Measurements from ENCODE around the gene TRIM22.

DNA sequence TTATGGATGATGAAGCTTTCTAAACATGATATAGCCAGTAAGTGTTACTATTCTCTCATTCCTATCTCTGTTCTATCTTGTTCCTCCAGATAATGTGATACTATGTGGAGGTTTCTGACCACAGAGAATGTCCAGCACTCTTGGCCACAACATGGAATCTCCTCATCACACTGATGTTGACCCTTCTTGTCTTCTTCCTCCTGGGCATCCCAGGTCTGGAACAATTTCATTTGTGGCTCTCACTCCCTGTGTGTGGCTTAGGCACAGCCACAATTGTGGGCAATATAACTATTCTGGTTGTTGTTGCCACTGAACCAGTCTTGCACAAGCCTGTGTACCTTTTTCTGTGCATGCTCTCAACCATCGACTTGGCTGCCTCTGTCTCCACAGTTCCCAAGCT is 36.8 kb downstream of the TRIM22 start:
- TF ChIP-seq, protein P1, sequence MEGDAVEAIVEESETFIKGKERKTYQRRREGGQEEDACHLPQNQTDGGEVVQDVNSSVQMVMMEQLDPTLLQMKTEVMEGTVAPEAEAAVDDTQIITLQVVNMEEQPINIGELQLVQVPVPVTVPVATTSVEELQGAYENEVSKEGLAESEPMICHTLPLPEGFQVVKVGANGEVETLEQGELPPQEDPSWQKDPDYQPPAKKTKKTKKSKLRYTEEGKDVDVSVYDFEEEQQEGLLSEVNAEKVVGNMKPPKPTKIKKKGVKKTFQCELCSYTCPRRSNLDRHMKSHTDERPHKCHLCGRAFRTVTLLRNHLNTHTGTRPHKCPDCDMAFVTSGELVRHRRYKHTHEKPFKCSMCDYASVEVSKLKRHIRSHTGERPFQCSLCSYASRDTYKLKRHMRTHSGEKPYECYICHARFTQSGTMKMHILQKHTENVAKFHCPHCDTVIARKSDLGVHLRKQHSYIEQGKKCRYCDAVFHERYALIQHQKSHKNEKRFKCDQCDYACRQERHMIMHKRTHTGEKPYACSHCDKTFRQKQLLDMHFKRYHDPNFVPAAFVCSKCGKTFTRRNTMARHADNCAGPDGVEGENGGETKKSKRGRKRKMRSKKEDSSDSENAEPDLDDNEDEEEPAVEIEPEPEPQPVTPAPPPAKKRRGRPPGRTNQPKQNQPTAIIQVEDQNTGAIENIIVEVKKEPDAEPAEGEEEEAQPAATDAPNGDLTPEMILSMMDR (IDR thresholded peaks at IDR 0.05): no peak
- TF ChIP-seq POLR2A (IDR thresholded peaks at IDR 0.05) (no peak), POLR2AphosphoS5 (IDR thresholded peaks at IDR 0.05) (no peak)
